Heart left ventricle (tissue), 16 donors: Measurements from ENCODE around the gene TMEM204. TPM values are rescaled to one million over a fixed set of nuclear protein-coding genes. Genes with fewer than 3 reads are reported as not detected.

ENCODE experiments used
- ATAC-seq, 4 donors: fragments of 200-7000 bp; cut with Tn5 transposase; one replicate each; pipeline ENCODE4 v1.9.1; 2020 to 2022; ENCODE audit warnings: moderate library complexity in 4 of 4, mild to moderate bottlenecking in 3 of 4, moderate number of reproducible peaks in 1 of 4
- DNase-seq, 5 donors: peaks; one replicate each; pipeline ENCODE4 v3.0.0-alpha.2; 2020
- H3K27ac ChIP-seq, 12 donors: fragments of 200-600 bp; sonication (generic) in 4 of 12; one replicate each; pipeline versions ENCODE4 v1.5.0 to v1.8.0; 2016 to 2022; ENCODE audit warnings: mild to moderate bottlenecking in 2 of 12
- H3K27me3 ChIP-seq, 9 donors: fragments of 200-600 bp; sonication (generic) in 2 of 9; one replicate each; pipeline versions ENCODE4 v1.5.1 to v1.8.0; 2016 to 2022; ENCODE audit warnings: mild to moderate bottlenecking in 3 of 9
- H3K36me3 ChIP-seq, 9 donors: fragments of 200-600 bp; sonication (generic) in 2 of 9; one replicate each; pipeline versions ENCODE4 v1.5.0 to v1.8.0; 2018 to 2022; ENCODE audit warnings: mild to moderate bottlenecking in 2 of 9
- H3K4me1 ChIP-seq, 12 donors: fragments of 200-600 bp; sonication (generic) in 4 of 12; one replicate each; pipeline versions ENCODE4 v1.5.0 to v1.8.0; 2016 to 2022; ENCODE audit warnings: mild to moderate bottlenecking in 3 of 12
- H3K4me3 ChIP-seq, 12 donors: fragments of 200-600 bp; sonication (generic) in 4 of 12; one replicate each; pipeline versions ENCODE4 v1.5.0 to v1.8.0; 2017 to 2022; ENCODE audit warnings: mild to moderate bottlenecking in 9 of 12, moderate library complexity in 4 of 12
- H3K9me3 ChIP-seq, 12 donors: fragments of 200-600 bp; sonication (generic) in 4 of 12; one replicate each; pipeline versions ENCODE4 v1.5.0 to v1.8.0; 2016 to 2022; ENCODE audit warnings: mild to moderate bottlenecking in 1 of 12
- CTCF ChIP-seq, 12 donors: fragments of 200-600 bp; sonication (generic) in 4 of 12; IDR thresholded peaks; one replicate each; pipeline versions ENCODE4 v1.5.0 to v1.8.0; 2018 to 2022; ENCODE audit warnings: antibody characterized with exemption in 12 of 12, mild to moderate bottlenecking in 5 of 12
- POLR2A ChIP-seq, 2 donors: fragments of 450-650 bp; IDR thresholded peaks; one replicate each; pipeline ENCODE4 v1.6.1; 2017; ENCODE audit warnings: antibody characterized with exemption in 2 of 2, mild to moderate bottlenecking in 2 of 2, moderate library complexity in 2 of 2
- WGBS, 4 donors: extraction: QIAGEN DNeasy Blood & Tissue Kit in 2 of 4; methylation state at CpG; one replicate each; pipeline versions ENCODE4 v1.1.5 to v1.1.7; 2013 to 2018; 5-methylcytosine and 5-hydroxymethylcytosine counted together
- intact Hi-C, 10 donors: fragments of 100-400 bp; cut with DNase I; formaldehyde crosslinking; loops; one replicate each; pipeline versions ENCODE4 v1.11.1 to v1.14.2; 2022
- polyA plus RNA-seq, 2 donors: library from polyadenylated mRNA; stranded (reverse); fragments of 200-250 nt; gene quantifications; one replicate each; pipeline ENCODE4 v1.2.3, GENCODE V29; 2013
- total RNA-seq, 9 donors: library from RNA; depleted of rRNA in 2 of 9; stranded (reverse); fragments of >200 nt in 2 of 9; fragmentation: NEBNext Ultra II Directional in 3 of 9; extraction: Animal tissue kit (Norgen Biotek cat#: 25700) in 3 of 9; gene quantifications; one replicate each; pipeline versions ENCODE4 v1.1.0 to v1.2.4, GENCODE V29; 2016 to 2023
- donor health status: ischemic (EF 13 %, LVEDD 7.1; RV severe dilation, severe dysfunction).
- donor health status: healthy with polysubstance abuse.
- donor health status: DM: no; HTN: yes; CAD: no.
- donor health status: DM: no; HTN: no; CAD: no.
- donor health status: ischemic (EF 25% LVEDD 6.9; RV normal size, moderate dysfunction).
- donor health status: ischemic (EF 25% LVEDD 5.7; RV mildly dilated, moderate dysfunction).
- donor health status: healthy.
- donor health status: DM: yes; HTN: yes; CAD: no.
- donor health status: ischemic (EF 35%, LVEDD 5.7; RV mildly dilated, moderate dysfunction).
- donor health status: nonischemic (EF 11% LVEDD 7.7; RV severe dilation, severe dysfunction).
- donor health status: DM: yes; HTN: yes; CAD: no.
- donor health status: PGD.
- donor health status: ischemic (EF 29% LVEDD 5.4; RV normal size, mild dysfunction).
- donor health status: nonischemic (EF 23%, LVEDD 6.1; RV moderate dilation, normal function).

TMEM204 gene
- total and polyA plus RNA-seq, 11 donors: 14.0 to 64.2 (median 20.2) TPM

DNA sequence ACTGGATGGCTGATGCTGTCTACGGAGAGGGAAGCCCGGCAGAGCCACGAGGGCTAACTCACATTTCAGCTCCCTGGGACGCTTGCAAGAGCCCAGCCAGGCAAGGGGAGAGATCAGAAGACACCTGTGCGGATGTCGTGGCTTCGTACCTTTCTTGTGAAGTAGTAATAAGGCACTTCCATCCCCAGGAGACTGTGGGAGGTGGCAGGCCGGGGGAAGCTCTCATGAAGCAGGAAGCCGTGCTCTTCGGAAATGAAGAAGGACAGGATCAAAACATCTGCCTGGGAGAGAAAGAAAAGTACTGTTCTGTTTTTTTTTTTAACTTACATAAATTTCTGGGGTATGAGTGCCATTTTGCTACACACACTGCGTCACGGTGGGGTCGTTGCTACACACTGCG is 28.4 kb downstream of the TMEM204 start:
- DNase-seq (no peak), ATAC-seq (no peak)
- Histone ChIP-seq H3K36me3 (peaks cover 0 to 71% (median 38%) of the 10 kb centered on the region in 9 donors), H3K27me3 (no peaks in the 10 kb centered on the region), H3K9me3 (no peaks in the 10 kb centered on the region), H3K4me1 (peaks cover 0 to 15% (median 0%) of the 10 kb centered on the region in 12 donors), H3K4me3 (no peak overlapping the region), H3K27ac (peak overlapping the region in 1 of 12 donors; percentile 12)
- intact Hi-C loops: loop anchor here in 4 of 10 donors (5.0 to 10.0 kb wide), 3 partner anchors 67 to 137 kb away; partner anchors contain the start of genes TELO2 (in 4 of the 4) and UQCC4 (in 1 of the 4)
- no peak for TF ChIP-seq POLR2A (IDR thresholded peaks at IDR 0.05)
- WGBS, 4 donors: 77 to 87% (median 83%) methylated on average over 14 of the region's 14 CpGs

DNA sequence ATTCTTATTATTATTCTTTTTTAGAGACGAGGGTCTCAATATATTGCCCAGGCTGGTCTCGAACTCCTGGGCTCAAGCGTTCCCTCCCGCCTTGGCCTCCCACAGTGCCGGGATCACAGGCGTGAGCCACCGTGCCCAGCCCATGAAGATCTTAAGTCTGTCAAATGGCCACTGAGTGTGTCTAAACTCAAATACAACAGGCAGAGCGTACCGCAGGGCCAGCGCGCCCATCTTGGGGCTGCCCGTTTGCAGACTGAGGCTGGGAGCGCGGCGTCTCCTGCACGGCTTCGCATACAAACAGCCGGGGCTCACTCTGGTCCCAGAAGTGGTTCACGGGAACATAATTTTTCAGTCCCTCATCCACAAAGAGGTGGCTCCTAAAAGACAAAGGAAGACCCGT is 30.3 kb downstream of the TMEM204 start:
- no peak for TF ChIP-seq CTCF (IDR thresholded peaks at IDR 0.05)
- no peak for TF ChIP-seq POLR2A (IDR thresholded peaks at IDR 0.05)
- Histone ChIP-seq H3K9me3 (no peaks in the 10 kb centered on the region), H3K4me1 (peaks cover 0 to 15% (median 0%) of the 10 kb centered on the region in 12 donors), H3K36me3 (peaks cover 0 to 52% (median 23%) of the 10 kb centered on the region in 9 donors), H3K4me3 (no peak overlapping the region), H3K27me3 (no peaks in the 10 kb centered on the region), H3K27ac (no peak overlapping the region)
- intact Hi-C loops: loop anchor here in 4 of 10 donors (5.0 to 10.0 kb wide), 3 partner anchors 69 to 139 kb away; partner anchors contain the start of genes TELO2 (in 4 of the 4) and UQCC4 (in 1 of the 4)
- DNase-seq (no peak), ATAC-seq (no peak)
- WGBS, 4 donors: 96 to 97% (median 97%) methylated on average over 20 of the region's 20 CpGs

- peaks cover 0 to 15% (median 0%) of the 10 kb centered on the region in 12 donors for H3K4me1 ChIP-seq
- H3K9me3 ChIP-seq: no peaks in the 10 kb centered on the region
- H3K27ac ChIP-seq: no peak overlapping the region
- ATAC-seq (no peak), DNase-seq (no peak)
- 73 to 79% (median 75%) methylated on average over 8 to 9 of the region's 9 CpGs for WGBS, 4 donors
- no peaks in the 10 kb centered on the region for H3K27me3 ChIP-seq
- H3K36me3 ChIP-seq: peaks cover 0 to 48% (median 20%) of the 10 kb centered on the region in 9 donors
- TF ChIP-seq POLR2A (IDR thresholded peaks at IDR 0.05) (no peak), CTCF (IDR thresholded peaks at IDR 0.05) (peak in 11 of 12 donors; percentile 18 to 58 (median 39))
- intact Hi-C loops: loop anchor here in 4 of 10 donors (5.0 to 10.0 kb wide), 3 partner anchors 70 to 140 kb away; partner anchors contain the start of genes TELO2 (in 4 of the 4) and UQCC4 (in 1 of the 4)
- H3K4me3 ChIP-seq: no peak overlapping the region
Observed at GRCh38 chr16:1564325-1564724, 30.9 kb downstream of the TMEM204 start.

DNA sequence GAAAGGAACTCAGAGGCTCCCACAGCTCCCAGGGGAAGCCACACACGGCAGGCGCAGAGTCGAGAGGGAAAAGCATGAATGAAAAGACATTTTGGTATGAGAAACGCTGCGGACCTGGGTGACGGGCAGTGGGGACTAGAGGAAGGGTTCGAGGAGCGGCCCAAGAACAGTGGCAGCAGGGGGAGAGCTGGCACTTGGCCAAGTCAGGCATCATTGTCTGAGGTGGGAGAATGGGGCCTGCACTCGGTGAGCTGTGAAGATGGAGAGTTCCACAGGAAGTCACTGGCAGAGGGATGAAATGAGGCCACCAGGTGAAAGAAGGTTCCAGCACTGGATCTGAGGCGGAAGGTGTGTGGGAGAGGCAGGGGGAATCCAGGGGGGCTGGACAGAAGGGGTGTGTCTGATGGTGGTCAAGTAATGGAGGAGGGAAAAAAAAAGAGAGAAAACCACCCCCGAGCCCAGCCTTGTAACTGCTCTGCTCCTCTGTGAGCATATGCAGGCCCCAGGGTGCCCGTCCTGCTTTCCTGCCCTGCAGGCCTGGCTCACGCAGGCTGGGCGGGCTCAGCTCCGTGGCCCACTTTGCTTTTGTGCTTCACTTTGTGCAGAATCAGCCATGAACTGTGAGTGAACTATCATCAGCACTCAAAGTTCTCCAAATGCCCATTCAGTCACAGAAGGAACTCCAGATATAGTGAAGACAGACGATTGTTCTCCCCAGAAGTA is 31.8 kb downstream of the TMEM204 start:
- no peak for DNase-seq
- TF ChIP-seq POLR2A (IDR thresholded peaks at IDR 0.05) (no peak), CTCF (IDR thresholded peaks at IDR 0.05) (no peak)
- 86 to 90% (median 88%) methylated on average over 16 of the region's 16 CpGs for WGBS, 4 donors
- peaks cover 0 to 15% (median 0%) of the 10 kb centered on the region in 12 donors for H3K4me1 ChIP-seq
- no peaks in the 10 kb centered on the region for H3K27me3 ChIP-seq
- H3K27ac ChIP-seq: no peak overlapping the region
- H3K4me3 ChIP-seq: no peak overlapping the region
- intact Hi-C loops: loop anchor here in 3 of 10 donors (5.0 to 10.0 kb wide), 3 partner anchors 37 to 140 kb away; partner anchors contain the start of genes TELO2 (in 2 of the 3) and UQCC4 (in 1 of the 3)
- no peak for ATAC-seq
- H3K36me3 ChIP-seq: peaks cover 0 to 39% (median 18%) of the 10 kb centered on the region in 9 donors
- no peaks in the 10 kb centered on the region for H3K9me3 ChIP-seq
